Measurements from ENCODE around the gene MAN2C1. TPM values are rescaled to one million over a fixed set of nuclear protein-coding genes. Genes with fewer than 3 reads are reported as not detected.

The MAN2C1 gene
- polyA plus RNA-seq, 4 donors: 109 to 379 (median 172) TPM

DNA sequence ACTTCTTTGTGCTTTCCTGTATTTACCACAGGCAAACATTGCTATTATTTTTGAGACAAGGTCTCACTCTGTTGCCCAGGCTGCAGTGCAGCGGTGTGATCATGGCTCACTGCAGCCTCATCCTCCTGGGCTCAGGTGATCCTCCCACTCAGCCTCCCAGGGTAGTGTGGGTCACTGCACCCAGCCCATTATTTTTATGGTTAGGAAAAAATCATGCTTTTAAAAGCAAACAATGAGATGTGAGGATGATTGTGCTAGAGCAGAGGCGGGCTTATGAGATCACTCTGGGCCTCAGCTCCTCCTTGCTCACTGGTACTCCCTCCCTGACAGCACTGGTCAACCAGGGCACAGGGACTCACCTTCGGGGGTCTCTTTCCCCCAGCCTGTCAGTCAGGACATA, 2.2 kb downstream of the MAN2C1 start:
- no peak for DNase-seq
- Histone ChIP-seq H3K4me3 (ENCODE audit: low read depth in 1 of 3, low read length in 3 of 3) (no peak overlapping the region), H3K9me3 (ENCODE audit: control insufficient read depth in 2 of 2, insufficient read depth in 1 of 2, low read depth in 1 of 2, low read length in 1 of 2) (no peaks in the 10 kb centered on the region), H3K36me3 (ENCODE audit: control insufficient read depth in 3 of 3, insufficient read depth in 2 of 3, low read depth in 1 of 3, low read length in 3 of 3) (peaks cover 9 to 66% (median 21%) of the 10 kb centered on the region in 3 donors), H3K4me1 (ENCODE audit: control insufficient read depth in 3 of 3, insufficient read depth in 2 of 3, low read depth in 1 of 3, low read length in 2 of 3) (peaks cover 0 to 22% (median 2%) of the 10 kb centered on the region in 3 donors), H3K27ac (ENCODE audit: low read depth in 1 of 3, low read length in 2 of 3) (no peak overlapping the region), H3K27me3 (ENCODE audit: control insufficient read depth in 3 of 3, insufficient read depth in 3 of 3, low read length in 3 of 3) (no peaks in the 10 kb centered on the region)
- no peak for FAIRE-seq
- WGBS, 3 donors: 86 to 96% (median 91%) methylated on average over 3 of the region's 3 CpGs

GRCh38 chr15:75364881-75365280, 3.5 kb downstream of the MAN2C1 start:
- H3K4me1 ChIP-seq (ENCODE audit: control insufficient read depth in 3 of 3, insufficient read depth in 2 of 3, low read depth in 1 of 3, low read length in 2 of 3): peaks cover 0 to 16% (median 2%) of the 10 kb centered on the region in 3 donors
- WGBS, 3 donors: 97% methylated on average over 6 of the region's 6 CpGs
- H3K4me3 ChIP-seq (ENCODE audit: low read depth in 1 of 3, low read length in 3 of 3): no peak overlapping the region
- FAIRE-seq (no peak), DNase-seq (no peak)
- no peaks in the 10 kb centered on the region for H3K27me3 ChIP-seq (ENCODE audit: control insufficient read depth in 3 of 3, insufficient read depth in 3 of 3, low read length in 3 of 3)
- no peaks in the 10 kb centered on the region for H3K9me3 ChIP-seq (ENCODE audit: control insufficient read depth in 2 of 2, insufficient read depth in 1 of 2, low read depth in 1 of 2, low read length in 1 of 2)
- no peak overlapping the region for H3K27ac ChIP-seq (ENCODE audit: low read depth in 1 of 3, low read length in 2 of 3)
- peaks cover 9 to 77% (median 21%) of the 10 kb centered on the region in 3 donors for H3K36me3 ChIP-seq (ENCODE audit: control insufficient read depth in 3 of 3, insufficient read depth in 2 of 3, low read depth in 1 of 3, low read length in 3 of 3)

DNA sequence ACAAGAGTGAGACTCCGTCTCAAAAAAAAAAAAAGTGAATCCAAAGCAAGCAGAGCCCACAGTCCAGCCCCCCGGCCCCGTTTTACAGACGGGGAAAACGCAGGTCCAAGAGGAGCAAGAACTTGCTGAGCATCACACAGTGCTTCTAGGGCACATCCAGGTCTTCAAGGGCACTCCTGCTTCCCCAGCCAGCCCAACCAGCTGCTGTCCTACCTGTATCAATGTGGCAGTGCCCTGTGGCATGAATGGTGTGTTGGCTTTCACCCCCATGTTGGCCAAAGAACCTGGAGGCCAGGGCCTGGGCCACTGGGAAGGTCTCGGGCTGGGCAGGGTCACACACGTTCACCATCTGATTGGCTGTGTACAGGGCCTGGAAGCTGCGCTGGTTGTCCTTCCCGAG, 4.6 kb downstream of the MAN2C1 start:
- DNase-seq (no peak), FAIRE-seq (no peak)
- Histone ChIP-seq H3K27me3 (ENCODE audit: control insufficient read depth in 3 of 3, insufficient read depth in 3 of 3, low read length in 3 of 3) (no peaks in the 10 kb centered on the region), H3K9me3 (ENCODE audit: control insufficient read depth in 2 of 2, insufficient read depth in 1 of 2, low read depth in 1 of 2, low read length in 1 of 2) (no peaks in the 10 kb centered on the region), H3K4me1 (ENCODE audit: control insufficient read depth in 3 of 3, insufficient read depth in 2 of 3, low read depth in 1 of 3, low read length in 2 of 3) (peaks cover 0 to 5% (median 0%) of the 10 kb centered on the region in 3 donors), H3K4me3 (ENCODE audit: low read depth in 1 of 3, low read length in 3 of 3) (no peak overlapping the region), H3K36me3 (ENCODE audit: control insufficient read depth in 3 of 3, insufficient read depth in 2 of 3, low read depth in 1 of 3, low read length in 3 of 3) (peaks cover 9 to 83% (median 21%) of the 10 kb centered on the region in 3 donors), H3K27ac (ENCODE audit: low read depth in 1 of 3, low read length in 2 of 3) (no peak overlapping the region)
- 94 to 95% (median 94%) methylated on average over 9 of the region's 9 CpGs for WGBS, 3 donors

DNA sequence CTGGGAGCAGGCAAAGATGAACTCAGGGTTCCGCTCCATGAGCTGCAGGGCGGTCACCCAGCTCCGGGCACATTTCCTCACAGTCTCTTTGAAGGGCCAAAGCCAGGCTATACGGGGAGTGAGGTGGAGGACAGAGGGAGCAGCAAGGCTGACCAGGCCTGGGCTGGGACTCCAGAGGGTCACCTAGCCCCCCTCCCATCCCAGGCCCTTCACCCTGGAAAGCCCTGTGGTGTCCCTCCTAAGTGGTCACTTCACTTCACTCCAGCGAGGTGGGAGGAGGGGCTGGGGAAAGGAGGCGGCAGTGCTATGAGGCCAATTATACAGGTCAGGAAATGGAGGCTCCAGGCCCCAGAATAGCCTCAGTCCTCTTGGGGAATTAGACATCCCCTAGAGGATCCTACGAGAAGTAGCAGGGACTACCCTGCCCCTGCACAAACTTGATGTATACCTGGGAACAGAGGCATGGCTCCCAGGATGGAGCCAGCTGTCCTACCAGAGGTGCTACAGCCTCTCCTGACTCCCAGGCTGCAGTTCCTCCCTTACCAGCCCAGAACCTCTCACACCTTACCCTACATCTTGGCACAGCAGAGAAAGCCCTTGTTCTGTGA, 5.7 kb downstream of the MAN2C1 start:
- H3K36me3 ChIP-seq (ENCODE audit: control insufficient read depth in 3 of 3, insufficient read depth in 2 of 3, low read depth in 1 of 3, low read length in 3 of 3): peaks cover 9 to 94% (median 21%) of the 10 kb centered on the region in 3 donors
- FAIRE-seq: no peak

GRCh38 chr15:75361989-75362641, 6.3 kb downstream of the MAN2C1 start:
- H3K27ac ChIP-seq (ENCODE audit: low read depth in 1 of 3, low read length in 2 of 3): no peak overlapping the region
- FAIRE-seq (no peak), DNase-seq (no peak)
- no peaks in the 10 kb centered on the region for H3K4me1 ChIP-seq (ENCODE audit: control insufficient read depth in 3 of 3, insufficient read depth in 2 of 3, low read depth in 1 of 3, low read length in 2 of 3)
- no peaks in the 10 kb centered on the region for H3K9me3 ChIP-seq (ENCODE audit: control insufficient read depth in 2 of 2, insufficient read depth in 1 of 2, low read depth in 1 of 2, low read length in 1 of 2)
- 87 to 89% (median 88%) methylated on average over 13 of the region's 13 CpGs for WGBS, 3 donors
- no peaks in the 10 kb centered on the region for H3K27me3 ChIP-seq (ENCODE audit: control insufficient read depth in 3 of 3, insufficient read depth in 3 of 3, low read length in 3 of 3)
- H3K36me3 ChIP-seq (ENCODE audit: control insufficient read depth in 3 of 3, insufficient read depth in 2 of 3, low read depth in 1 of 3, low read length in 3 of 3): peaks cover 9 to 92% (median 21%) of the 10 kb centered on the region in 3 donors
- H3K4me3 ChIP-seq (ENCODE audit: low read depth in 1 of 3, low read length in 3 of 3): no peak overlapping the region

More for the DNA sequence above, 5.7 kb downstream of the MAN2C1 start:
- H3K4me1 ChIP-seq (ENCODE audit: control insufficient read depth in 3 of 3, insufficient read depth in 2 of 3, low read depth in 1 of 3, low read length in 2 of 3): peaks cover 0 to 5% (median 0%) of the 10 kb centered on the region in 3 donors
- no peak for DNase-seq
- no peaks in the 10 kb centered on the region for H3K27me3 ChIP-seq (ENCODE audit: control insufficient read depth in 3 of 3, insufficient read depth in 3 of 3, low read length in 3 of 3)
- 84 to 96% (median 89%) methylated on average over 7 of the region's 7 CpGs for WGBS, 3 donors
- H3K9me3 ChIP-seq (ENCODE audit: control insufficient read depth in 2 of 2, insufficient read depth in 1 of 2, low read depth in 1 of 2, low read length in 1 of 2): no peaks in the 10 kb centered on the region
- H3K4me3 ChIP-seq (ENCODE audit: low read depth in 1 of 3, low read length in 3 of 3): no peak overlapping the region
- H3K27ac ChIP-seq (ENCODE audit: low read depth in 1 of 3, low read length in 2 of 3): no peak overlapping the region

DNA sequence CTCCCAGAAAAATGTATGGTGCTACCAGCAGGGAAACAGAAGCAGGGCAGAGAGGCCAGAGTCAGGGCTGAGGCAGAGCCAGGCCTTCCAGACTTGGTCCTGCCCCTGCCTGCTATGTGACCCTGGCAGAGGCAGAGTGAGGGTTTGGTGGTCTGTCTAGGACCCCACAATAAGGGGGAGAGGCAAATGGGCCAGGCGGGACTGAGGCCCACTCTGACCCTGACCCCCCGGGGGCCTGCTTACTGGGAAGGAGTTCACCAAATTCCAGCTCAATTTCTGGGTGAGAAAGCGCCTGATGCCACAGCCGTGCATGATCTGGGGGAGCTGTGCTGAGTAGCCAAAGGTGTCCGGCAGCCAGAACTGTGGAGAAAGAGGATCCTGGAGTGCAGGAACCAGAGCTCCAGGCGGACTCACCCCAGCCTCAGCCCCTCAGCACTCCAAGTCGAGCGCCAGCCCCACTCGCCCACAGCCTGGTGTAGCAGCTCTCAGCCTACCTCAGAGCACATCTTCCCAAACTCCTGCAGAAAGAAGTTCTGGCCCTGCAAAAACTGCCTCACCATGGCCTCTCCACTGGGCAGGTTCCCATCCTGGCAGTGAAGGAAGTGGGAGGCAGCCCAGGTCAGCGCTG, 6.9 kb downstream of the MAN2C1 start:
- H3K27me3 ChIP-seq (ENCODE audit: control insufficient read depth in 3 of 3, insufficient read depth in 3 of 3, low read length in 3 of 3): no peaks in the 10 kb centered on the region
- 95 to 98% (median 97%) methylated on average over 10 of the region's 10 CpGs for WGBS, 3 donors
- H3K4me1 ChIP-seq (ENCODE audit: control insufficient read depth in 3 of 3, insufficient read depth in 2 of 3, low read depth in 1 of 3, low read length in 2 of 3): no peaks in the 10 kb centered on the region
- H3K36me3 ChIP-seq (ENCODE audit: control insufficient read depth in 3 of 3, insufficient read depth in 2 of 3, low read depth in 1 of 3, low read length in 3 of 3): peaks cover 9 to 94% (median 17%) of the 10 kb centered on the region in 3 donors
- no peak overlapping the region for H3K27ac ChIP-seq (ENCODE audit: low read depth in 1 of 3, low read length in 2 of 3)
- no peaks in the 10 kb centered on the region for H3K9me3 ChIP-seq (ENCODE audit: control insufficient read depth in 2 of 2, insufficient read depth in 1 of 2, low read depth in 1 of 2, low read length in 1 of 2)
- no peak for FAIRE-seq
- no peak overlapping the region for H3K4me3 ChIP-seq (ENCODE audit: low read depth in 1 of 3, low read length in 3 of 3)
- no peak for DNase-seq

DNA sequence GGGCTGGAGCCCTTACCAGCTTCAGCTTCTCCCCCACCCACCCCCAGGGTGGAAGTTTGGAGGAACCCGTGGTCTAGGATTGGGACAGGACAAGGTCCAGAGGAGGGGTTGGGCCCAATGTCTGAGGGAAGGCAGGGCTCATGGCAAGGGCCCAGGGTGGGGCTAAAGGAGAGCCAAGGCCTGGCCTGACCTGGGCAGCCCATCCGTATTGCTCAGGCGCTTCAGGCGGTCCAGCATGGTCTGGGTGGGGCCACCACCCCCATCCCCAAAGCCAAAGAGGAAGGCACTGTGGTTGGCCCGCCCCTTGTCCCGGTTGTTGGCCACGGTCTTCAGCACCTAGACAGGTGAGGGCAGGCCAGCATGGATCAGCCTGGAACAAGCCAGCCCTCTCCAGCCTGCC, 7.6 kb downstream of the MAN2C1 start:
- no peaks in the 10 kb centered on the region for H3K27me3 ChIP-seq (ENCODE audit: control insufficient read depth in 3 of 3, insufficient read depth in 3 of 3, low read length in 3 of 3)
- FAIRE-seq (no peak), DNase-seq (no peak)
- H3K9me3 ChIP-seq (ENCODE audit: control insufficient read depth in 2 of 2, insufficient read depth in 1 of 2, low read depth in 1 of 2, low read length in 1 of 2): no peaks in the 10 kb centered on the region
- H3K4me3 ChIP-seq (ENCODE audit: low read depth in 1 of 3, low read length in 3 of 3): no peak overlapping the region
- peaks cover 9 to 94% (median 16%) of the 10 kb centered on the region in 3 donors for H3K36me3 ChIP-seq (ENCODE audit: control insufficient read depth in 3 of 3, insufficient read depth in 2 of 3, low read depth in 1 of 3, low read length in 3 of 3)
- no peaks in the 10 kb centered on the region for H3K4me1 ChIP-seq (ENCODE audit: control insufficient read depth in 3 of 3, insufficient read depth in 2 of 3, low read depth in 1 of 3, low read length in 2 of 3)
- WGBS, 3 donors: 79 to 92% (median 83%) methylated on average over 6 to 7 of the region's 7 CpGs
- no peak overlapping the region for H3K27ac ChIP-seq (ENCODE audit: low read depth in 1 of 3, low read length in 2 of 3)

GRCh38 chr15:75360391-75360790, 8.0 kb downstream of the MAN2C1 start:
- DNase-seq (no peak), FAIRE-seq (no peak)
- H3K4me1 ChIP-seq (ENCODE audit: control insufficient read depth in 3 of 3, insufficient read depth in 2 of 3, low read depth in 1 of 3, low read length in 2 of 3): no peaks in the 10 kb centered on the region
- no peaks in the 10 kb centered on the region for H3K27me3 ChIP-seq (ENCODE audit: control insufficient read depth in 3 of 3, insufficient read depth in 3 of 3, low read length in 3 of 3)
- peaks cover 9 to 94% (median 16%) of the 10 kb centered on the region in 3 donors for H3K36me3 ChIP-seq (ENCODE audit: control insufficient read depth in 3 of 3, insufficient read depth in 2 of 3, low read depth in 1 of 3, low read length in 3 of 3)
- WGBS, 3 donors: 42 to 80% (median 52%) methylated on average over 1 of the region's 1 CpG
- no peaks in the 10 kb centered on the region for H3K9me3 ChIP-seq (ENCODE audit: control insufficient read depth in 2 of 2, insufficient read depth in 1 of 2, low read depth in 1 of 2, low read length in 1 of 2)
- no peak overlapping the region for H3K27ac ChIP-seq (ENCODE audit: low read depth in 1 of 3, low read length in 2 of 3)
- H3K4me3 ChIP-seq (ENCODE audit: low read depth in 1 of 3, low read length in 3 of 3): no peak overlapping the region
